GM19455 (cell line): Measurements from ENCODE around the gene FADS3.
A peak's percentile ranks its signal among the peaks of the same experiment; 100 is the strongest.

ENCODE experiments used
- ATAC-seq: cut with Tn5 transposase; IDR thresholded peaks from one replicate; pipeline ENCODE4 v1.9.1; 2021; ENCODE audit not compliant: unreplicated experiment

The FADS3 gene

GRCh38 chr11:61881397-61881796, 9.9 kb downstream of the FADS3 start:
- no peak for ATAC-seq

GRCh38 chr11:61880454-61880853, 10.9 kb downstream of the FADS3 start:
- ATAC-seq = no peak

GRCh38 chr11:61880031-61880430, 11.3 kb downstream of the FADS3 start:
- ATAC-seq = no peak

- no peak for ATAC-seq
Measured at GRCh38 chr11:61879152-61879551, 12.2 kb downstream of the FADS3 start.

- no peak for ATAC-seq
Measured at GRCh38 chr11:61875698-61876097, 15.6 kb downstream of the FADS3 start.

- no peak for ATAC-seq
Measured at GRCh38 chr11:61874853-61875252, 16.5 kb downstream of the FADS3 start.

- ATAC-seq = no peak
Measured at GRCh38 chr11:61874377-61874809, 17.0 kb downstream of the FADS3 start.

GRCh38 chr11:61873588-61874376, 17.6 kb downstream of the FADS3 start:
- ATAC-seq = no peak

- no peak for ATAC-seq
Measured at GRCh38 chr11:61872935-61873565, 18.3 kb downstream of the FADS3 start.

- peak; percentile 60 for ATAC-seq
Measured at GRCh38 chr11:61871158-61871597, 20.2 kb downstream of the FADS3 start.

GRCh38 chr11:61870541-61871031, 20.8 kb downstream of the FADS3 start:
- ATAC-seq = no peak

GRCh38 chr11:61869708-61870451, 21.5 kb downstream of the FADS3 start:
- no peak for ATAC-seq

- ATAC-seq = no peak
Measured at GRCh38 chr11:61869429-61869707, 22.0 kb downstream of the FADS3 start.

- no peak for ATAC-seq
Measured at GRCh38 chr11:61868571-61869428, 22.5 kb downstream of the FADS3 start.

- ATAC-seq = no peak
Measured at GRCh38 chr11:61866958-61867343, 24.4 kb downstream of the FADS3 start.

- ATAC-seq = no peak
Measured at GRCh38 chr11:61866231-61866957, 25.0 kb downstream of the FADS3 start.

- no peak for ATAC-seq
Measured at GRCh38 chr11:61864814-61865775, 26.2 kb downstream of the FADS3 start.

GRCh38 chr11:61863548-61864081, 27.7 kb downstream of the FADS3 start:
- ATAC-seq = no peak
